Measurements from ENCODE around the gene NOTCH4. TPM values are rescaled to one million over a fixed set of nuclear protein-coding genes. Genes with fewer than 3 reads are reported as not detected.

Gene NOTCH4
- total RNA-seq, 2 experiments from 2014 or later, result 0.47 to 0.53 TPM

DNA sequence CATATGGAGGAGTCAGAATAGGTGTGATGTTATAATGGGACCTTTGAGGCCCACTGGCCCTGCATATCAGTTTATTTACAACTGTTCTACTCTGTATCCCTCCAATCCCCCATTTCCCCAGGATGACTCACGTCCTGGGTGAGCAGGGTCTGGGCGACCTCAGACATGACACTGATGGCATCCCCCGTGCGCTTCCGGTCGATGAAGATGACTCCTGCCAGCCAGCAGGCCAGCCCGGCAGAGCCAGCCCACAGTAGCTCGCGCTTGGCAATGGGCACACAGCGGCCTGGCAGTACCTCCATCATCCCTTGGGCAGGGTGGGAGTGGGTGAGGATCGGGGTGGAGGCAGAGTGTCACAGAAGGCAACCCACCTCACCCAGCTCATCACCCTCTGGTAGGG, 53.6 kb downstream of the NOTCH4 start:
- POLR2A ChIA-PET, result no interaction called here
- Mint-ChIP-seq H3K27me3 (no peaks in the 10 kb centered on the region), H3K27ac (no peak overlapping the region), H3K9me3 (no peaks in the 10 kb centered on the region), H3K4me3 (no peak overlapping the region), H3K4me1 (ENCODE audit: low read depth) (peaks cover 42% of the 10 kb centered on the region), H3K36me3 (ENCODE audit: low read depth) (peaks cover 48% of the 10 kb centered on the region)
- intact Hi-C loops (cut with DNase I, micrococcal nuclease), result loop anchor here in 1 of 2 experiments (10.0 kb wide), 1 partner anchor 195 kb away; the partner anchor contains the start of gene DXO
- no peak overlapping the region for H3K4me3 ChIP-seq (ENCODE audit: low read length)
- H3K36me3 ChIP-seq (ENCODE audit: insufficient read depth, low read length), result peaks cover 45% of the 10 kb centered on the region
- ATAC-seq (ENCODE audit: poor library complexity) (no peak), DNase-seq (no peak)
- no peaks in the 10 kb centered on the region for H3K9me3 ChIP-seq (ENCODE audit: control insufficient read depth in 1 of 2, insufficient read depth in 1 of 2, low read length in 2 of 2)
- no peak overlapping the region for H3K27ac ChIP-seq (ENCODE audit: low read depth in 1 of 2, low read length in 2 of 2)
- H3K4me1 ChIP-seq (ENCODE audit: insufficient read depth, low read length), result peaks cover 24% of the 10 kb centered on the region
- CTCF ChIA-PET, result no interaction called here
- TF ChIP-seq, protein P1, sequence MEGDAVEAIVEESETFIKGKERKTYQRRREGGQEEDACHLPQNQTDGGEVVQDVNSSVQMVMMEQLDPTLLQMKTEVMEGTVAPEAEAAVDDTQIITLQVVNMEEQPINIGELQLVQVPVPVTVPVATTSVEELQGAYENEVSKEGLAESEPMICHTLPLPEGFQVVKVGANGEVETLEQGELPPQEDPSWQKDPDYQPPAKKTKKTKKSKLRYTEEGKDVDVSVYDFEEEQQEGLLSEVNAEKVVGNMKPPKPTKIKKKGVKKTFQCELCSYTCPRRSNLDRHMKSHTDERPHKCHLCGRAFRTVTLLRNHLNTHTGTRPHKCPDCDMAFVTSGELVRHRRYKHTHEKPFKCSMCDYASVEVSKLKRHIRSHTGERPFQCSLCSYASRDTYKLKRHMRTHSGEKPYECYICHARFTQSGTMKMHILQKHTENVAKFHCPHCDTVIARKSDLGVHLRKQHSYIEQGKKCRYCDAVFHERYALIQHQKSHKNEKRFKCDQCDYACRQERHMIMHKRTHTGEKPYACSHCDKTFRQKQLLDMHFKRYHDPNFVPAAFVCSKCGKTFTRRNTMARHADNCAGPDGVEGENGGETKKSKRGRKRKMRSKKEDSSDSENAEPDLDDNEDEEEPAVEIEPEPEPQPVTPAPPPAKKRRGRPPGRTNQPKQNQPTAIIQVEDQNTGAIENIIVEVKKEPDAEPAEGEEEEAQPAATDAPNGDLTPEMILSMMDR (IDR thresholded peaks at IDR 0.05), result no peak
- no peaks in the 10 kb centered on the region for H3K27me3 ChIP-seq (ENCODE audit: control insufficient read depth in 1 of 2, insufficient read depth in 2 of 2, low read length in 2 of 2)

DNA sequence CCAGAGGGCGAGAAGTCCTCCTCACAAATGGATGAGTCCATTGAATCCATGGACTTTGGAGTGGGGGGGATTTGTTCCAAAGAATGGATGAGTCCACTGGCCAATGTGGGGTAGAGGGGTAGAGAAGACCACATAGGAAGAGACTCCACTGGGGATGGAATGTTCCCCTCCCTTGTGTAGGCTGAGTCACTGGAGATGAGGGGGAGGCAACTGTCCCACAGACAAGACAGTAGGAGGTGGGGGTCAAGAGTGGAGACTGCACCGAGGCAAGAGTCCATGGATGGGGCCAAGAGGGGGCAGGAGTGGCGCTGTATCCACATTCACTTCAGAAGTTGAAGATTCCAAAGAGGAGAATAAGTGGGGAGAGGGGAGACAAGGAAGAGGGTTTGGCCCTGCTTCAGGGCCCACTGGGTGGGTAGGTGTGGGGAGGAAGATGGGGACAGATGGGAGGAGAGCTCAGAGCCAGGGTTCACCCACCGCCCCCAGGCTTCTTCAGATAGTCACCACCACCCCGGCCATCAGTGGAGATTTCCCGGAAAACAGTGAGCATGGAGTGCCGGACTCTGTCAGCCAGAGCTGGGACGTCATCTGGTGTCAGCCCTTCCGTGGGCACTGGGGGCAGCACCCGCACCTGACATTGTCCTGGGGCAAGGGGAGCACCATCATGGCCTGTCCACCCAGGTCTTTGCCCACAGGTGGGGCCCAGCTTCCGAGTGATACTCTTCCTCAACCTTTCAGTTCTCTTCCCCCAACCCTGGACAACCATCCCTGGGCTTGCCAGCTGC, 54.9 kb downstream of the NOTCH4 start:
- POLR2A ChIA-PET, result interaction anchor here (1.0 kb wide), 1 partner anchor 8 kb away, joined by 3 read pairs; no protein-coding TSS in a partner anchor
- no peaks in the 10 kb centered on the region for H3K27me3 ChIP-seq (ENCODE audit: control insufficient read depth in 1 of 2, insufficient read depth in 2 of 2, low read length in 2 of 2)
- TF ChIP-seq, protein P1 (IDR thresholded peaks at IDR 0.05), result no peak
- CTCF ChIA-PET, result no interaction called here
- no peaks in the 10 kb centered on the region for H3K9me3 Mint-ChIP-seq
- no peak overlapping the region for H3K27ac ChIP-seq (ENCODE audit: low read depth in 1 of 2, low read length in 2 of 2)
- DNase-seq (no peak), ATAC-seq (ENCODE audit: poor library complexity) (no peak)
- no peaks in the 10 kb centered on the region for H3K27me3 Mint-ChIP-seq
- H3K4me1 Mint-ChIP-seq (ENCODE audit: low read depth), result peaks cover 32% of the 10 kb centered on the region
- no peak overlapping the region for H3K4me3 Mint-ChIP-seq
- peaks cover 13% of the 10 kb centered on the region for H3K4me1 ChIP-seq (ENCODE audit: insufficient read depth, low read length)
- H3K27ac Mint-ChIP-seq, result no peak overlapping the region
- peaks cover 45% of the 10 kb centered on the region for H3K36me3 ChIP-seq (ENCODE audit: insufficient read depth, low read length)
- no peak overlapping the region for H3K4me3 ChIP-seq (ENCODE audit: low read length)
- intact Hi-C loops (cut with DNase I, micrococcal nuclease), result no loop called here
- H3K9me3 ChIP-seq (ENCODE audit: control insufficient read depth in 1 of 2, insufficient read depth in 1 of 2, low read length in 2 of 2), result no peaks in the 10 kb centered on the region
- peaks cover 54% of the 10 kb centered on the region for H3K36me3 Mint-ChIP-seq (ENCODE audit: low read depth)

DNA sequence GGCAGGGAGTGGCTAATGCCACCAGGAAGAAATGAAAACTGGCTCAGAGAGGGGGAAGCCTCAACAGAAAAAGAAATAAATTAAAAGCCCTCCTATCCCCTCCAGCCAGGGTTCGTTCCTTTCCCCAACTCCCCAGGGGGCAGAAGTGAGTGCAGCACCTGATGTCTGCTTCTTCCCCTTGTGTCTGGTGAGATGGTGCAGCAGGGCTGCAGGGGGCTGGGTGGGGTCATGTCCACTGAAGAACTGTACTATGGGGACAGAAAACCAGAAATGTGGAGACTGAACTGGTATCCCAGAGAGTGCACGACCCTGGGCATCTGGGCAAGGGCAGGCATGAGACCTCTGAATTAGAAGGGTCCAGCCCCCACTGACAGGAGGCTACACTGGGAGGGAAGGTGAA, 55.5 kb downstream of the NOTCH4 start:
- TF ChIP-seq, protein P1 (IDR thresholded peaks at IDR 0.05), result no peak
- no peak overlapping the region for H3K27ac ChIP-seq (ENCODE audit: low read depth in 1 of 2, low read length in 2 of 2)
- peaks cover 25% of the 10 kb centered on the region for H3K4me1 Mint-ChIP-seq (ENCODE audit: low read depth)
- POLR2A ChIA-PET, result no interaction called here
- H3K4me3 Mint-ChIP-seq, result no peak overlapping the region
- H3K27me3 Mint-ChIP-seq, result no peaks in the 10 kb centered on the region
- intact Hi-C loops (cut with DNase I, micrococcal nuclease), result no loop called here
- ATAC-seq (ENCODE audit: poor library complexity) (no peak), DNase-seq (no peak)
- H3K36me3 Mint-ChIP-seq (ENCODE audit: low read depth), result peaks cover 54% of the 10 kb centered on the region
- no peaks in the 10 kb centered on the region for H3K9me3 ChIP-seq (ENCODE audit: control insufficient read depth in 1 of 2, insufficient read depth in 1 of 2, low read length in 2 of 2)
- H3K9me3 Mint-ChIP-seq, result no peaks in the 10 kb centered on the region
- H3K4me3 ChIP-seq (ENCODE audit: low read length), result no peak overlapping the region
- H3K27me3 ChIP-seq (ENCODE audit: control insufficient read depth in 1 of 2, insufficient read depth in 2 of 2, low read length in 2 of 2), result no peaks in the 10 kb centered on the region
- H3K27ac Mint-ChIP-seq, result no peak overlapping the region
- peaks cover 47% of the 10 kb centered on the region for H3K36me3 ChIP-seq (ENCODE audit: insufficient read depth, low read length)
- CTCF ChIA-PET, result no interaction called here
- H3K4me1 ChIP-seq (ENCODE audit: insufficient read depth, low read length), result peaks cover 6% of the 10 kb centered on the region

Measured in CD4-positive, alpha-beta T cell (primary cell).